ENCODE results near the gene ZNF611. TPM values are rescaled to one million over a fixed set of nuclear protein-coding genes. Genes with fewer than 3 reads are reported as not detected.
"Not testable (repeated sequence)": the region's sequence is repeated elsewhere in the genome, so short reads cannot be mapped to it uniquely, and the experiment has no call there.

Gene ZNF611
- total RNA-seq, 1 experiment from 2014 or later: 25.5 TPM

GRCh38 chr19:52679598-52679997 is 55.2 kb downstream of the ZNF611 start:
- Histone ChIP-seq H3K27me3 (ENCODE audit: insufficient read depth, low read depth) (no peaks in the 10 kb centered on the region), H3F3A (ENCODE audit: insufficient read depth, low read depth) (no peaks in the 10 kb centered on the region), H3K79me2 (ENCODE audit: low read depth) (peaks cover 5% of the 10 kb centered on the region), H3K4me1 (replicated peaks; ENCODE audit: insufficient read depth) (no peaks in the 10 kb centered on the region), H3K4me3 (no peak overlapping the region), H3K4me2 (no peak overlapping the region), H3K36me3 (ENCODE audit: low read depth) (peaks cover 17% of the 10 kb centered on the region), H3K9me2 (ENCODE audit: insufficient read depth) (no peaks in the 10 kb centered on the region), H2AFZ (no peak overlapping the region), H3K9me3 (ENCODE audit: insufficient read depth, low read depth) (peaks cover 8% of the 10 kb centered on the region; the same call in 1 of the 2 replicates), H3K27ac (no peak overlapping the region), H4K20me1 (ENCODE audit: insufficient read depth) (no peaks in the 10 kb centered on the region)
- ChIA-PET POLR2A (ENCODE audit: unreplicated experiment) (no interaction called here), CTCF (no interaction called here)
- DNase-seq: no peak
- intact Hi-C loops (cut with micrococcal nuclease; ENCODE audit: unreplicated experiment): no loop called here
- no TSS peak for BruUV-seq (replicated peaks)
- TF ChIP-seq EZH2 (IDR thresholded peaks at IDR 0.05; ENCODE audit: low read depth) (no peak), CTCF (conservative IDR thresholded peaks at IDR 0.05) (no peak)

- H3K4me2 ChIP-seq; POLR2A ChIA-PET (ENCODE audit: unreplicated experiment); H2AFZ ChIP-seq; H4K20me1 ChIP-seq (ENCODE audit: insufficient read depth); CTCF ChIA-PET; H3K27ac ChIP-seq; H3K9me2 ChIP-seq (ENCODE audit: insufficient read depth); intact Hi-C loops (cut with micrococcal nuclease; ENCODE audit: unreplicated experiment); H3K4me1 ChIP-seq (replicated peaks; ENCODE audit: insufficient read depth); H3F3A ChIP-seq (ENCODE audit: insufficient read depth, low read depth); BruUV-seq (replicated peaks); H3K27me3 ChIP-seq (ENCODE audit: insufficient read depth, low read depth); H3K4me3 ChIP-seq; DNase-seq: not testable (repeated sequence)
- Histone ChIP-seq H3K9me3 (ENCODE audit: insufficient read depth, low read depth) (peaks cover 30% of the 10 kb centered on the region), H3K36me3 (ENCODE audit: low read depth) (peaks cover 31% of the 10 kb centered on the region), H3K79me2 (ENCODE audit: low read depth) (peaks cover 18% of the 10 kb centered on the region)
Measured at GRCh38 chr19:52675239-52675638, 59.6 kb downstream of the ZNF611 start.

GRCh38 chr19:52673014-52673413 is 61.8 kb downstream of the ZNF611 start:
- Histone ChIP-seq H3F3A (ENCODE audit: insufficient read depth, low read depth) (peaks cover 16% of the 10 kb centered on the region; the same call in 1 of the 2 replicates), H3K4me2 (no peak overlapping the region), H3K9me2 (ENCODE audit: insufficient read depth) (no peaks in the 10 kb centered on the region), H3K4me1 (replicated peaks; ENCODE audit: insufficient read depth) (no peaks in the 10 kb centered on the region), H2AFZ (no peak overlapping the region), H3K9me3 (ENCODE audit: insufficient read depth, low read depth) (peaks cover 33% of the 10 kb centered on the region), H3K79me2 (ENCODE audit: low read depth) (peaks cover 18% of the 10 kb centered on the region), H3K27ac (no peak overlapping the region), H3K27me3 (ENCODE audit: insufficient read depth, low read depth) (no peaks in the 10 kb centered on the region), H4K20me1 (ENCODE audit: insufficient read depth) (no peaks in the 10 kb centered on the region), H3K36me3 (ENCODE audit: low read depth) (peaks cover 26% of the 10 kb centered on the region), H3K4me3 (no peak overlapping the region)
- no TSS peak for BruUV-seq (replicated peaks)
- TF ChIP-seq CTCF (conservative IDR thresholded peaks at IDR 0.05) (no peak), EZH2 (IDR thresholded peaks at IDR 0.05; ENCODE audit: low read depth) (no peak)
- no peak for DNase-seq
- intact Hi-C loops (cut with micrococcal nuclease; ENCODE audit: unreplicated experiment): no loop called here
- ChIA-PET CTCF (interaction anchor here (0.7 kb wide), 1 partner anchor 66 kb away, joined by 3 read pairs; no protein-coding TSS in a partner anchor), POLR2A (ENCODE audit: unreplicated experiment) (no interaction called here)

- TF ChIP-seq EZH2 (IDR thresholded peaks at IDR 0.05; ENCODE audit: low read depth): no peak
- TF ChIP-seq CTCF (conservative IDR thresholded peaks at IDR 0.05): no peak
- no TSS peak for BruUV-seq (replicated peaks)
Measured at GRCh38 chr19:52670046-52670445, 64.8 kb downstream of the ZNF611 start.

More at GRCh38 chr19:52670046-52670445, 64.8 kb downstream of the ZNF611 start:
- Histone ChIP-seq H3K9me3 (ENCODE audit: insufficient read depth, low read depth) (peaks cover 31% of the 10 kb centered on the region), H3K4me1 (replicated peaks; ENCODE audit: insufficient read depth) (peaks cover 7% of the 10 kb centered on the region), H3F3A (ENCODE audit: insufficient read depth, low read depth) (peaks cover 16% of the 10 kb centered on the region; the same call in 1 of the 2 replicates), H3K9me2 (ENCODE audit: insufficient read depth) (no peaks in the 10 kb centered on the region), H2AFZ (no peak overlapping the region), H3K27me3 (ENCODE audit: insufficient read depth, low read depth) (no peaks in the 10 kb centered on the region), H3K4me2 (no peak overlapping the region), H3K4me3 (no peak overlapping the region), H3K27ac (peak overlapping the region; percentile 67), H3K79me2 (ENCODE audit: low read depth) (peaks cover 18% of the 10 kb centered on the region), H4K20me1 (ENCODE audit: insufficient read depth) (no peaks in the 10 kb centered on the region), H3K36me3 (ENCODE audit: low read depth) (peaks cover 24% of the 10 kb centered on the region)
- CTCF ChIA-PET: no interaction called here
- intact Hi-C loops (cut with micrococcal nuclease; ENCODE audit: unreplicated experiment): no loop called here
- peak; percentile 24 to 80 for DNase-seq
- POLR2A ChIA-PET (ENCODE audit: unreplicated experiment): no interaction called here
